GM12892 (cell line): ENCODE results near the gene PM20D2.

Experiments
- POLR2A ChIP-seq: IDR thresholded peaks from 2 replicates; pipeline ENCODE4 v1.6.1; 2011; ENCODE audit warnings: low read depth, low read length, control low read depth
- POLR2AphosphoS5 ChIP-seq: IDR thresholded peaks from 2 replicates; pipeline ENCODE4 v1.6.1; 2011; ENCODE audit warnings: low read depth, low read length, control low read depth
- TAF1 ChIP-seq: IDR thresholded peaks from 2 replicates; pipeline ENCODE4 v1.6.1; 2011; ENCODE audit warnings: low read depth, mild to moderate bottlenecking, control low read depth, low read length, borderline replicate concordance

DNA sequence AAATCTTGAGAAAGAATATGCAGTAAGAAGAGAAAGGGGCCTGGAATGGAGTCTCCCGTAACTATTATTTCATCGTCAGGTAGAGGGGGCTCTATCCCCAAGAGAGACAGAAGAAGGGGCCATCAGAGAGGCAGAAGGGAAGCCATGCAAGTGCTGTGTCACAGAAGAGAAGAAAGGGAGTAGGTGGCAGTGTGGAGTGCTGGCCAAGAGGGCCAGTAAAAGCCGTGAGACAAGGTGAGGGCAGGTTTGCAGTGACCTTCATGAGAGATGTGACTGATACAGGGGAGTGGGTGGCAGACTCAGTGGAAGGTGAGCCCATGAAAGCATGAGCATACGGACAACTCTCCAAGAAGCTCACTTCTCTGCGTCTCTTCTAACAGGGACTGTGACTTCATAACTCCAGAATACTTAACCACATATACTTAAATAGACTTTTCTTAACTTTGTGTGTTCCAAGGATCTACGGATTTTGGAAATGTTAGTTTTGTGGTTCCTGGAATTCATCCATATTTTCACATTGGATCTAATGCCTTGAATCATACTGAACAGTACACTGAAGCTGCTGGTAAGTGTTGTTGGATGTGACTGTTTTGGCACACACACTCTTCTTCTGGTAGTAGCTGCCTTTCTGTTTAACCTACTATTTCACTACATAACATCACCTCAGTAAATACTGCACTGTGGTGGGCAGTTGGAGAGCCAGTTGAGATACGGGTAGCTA, 15.6 kb downstream of the PM20D2 start:
- TF ChIP-seq POLR2A (no peak), POLR2AphosphoS5 (no peak), TAF1 (no peak)
